Adrenal gland (tissue), 5 donors: ENCODE results near the gene SPRED2.

Experiments
- CTCF ChIP-seq, 6 experiments: fragments of 450-650 bp in 4 of 6; fragments of 200-600 bp in 2 of 6; sonication (generic) in 1 of 6; IDR thresholded peaks; 1 replicate in 5 of 6; 2 replicates in 1 of 6; pipeline versions ENCODE4 v1.5.1 to v1.8.0; 2016 to 2021; ENCODE audit warnings: antibody characterized with exemption in 6 of 6, mild to moderate bottlenecking in 2 of 6, moderate library complexity in 1 of 6
- POLR2A ChIP-seq, 2 donors: fragments of 450-650 bp; IDR thresholded peaks; one replicate each; pipeline ENCODE4 v1.6.1; 2017; ENCODE audit warnings: antibody characterized with exemption in 2 of 2, mild to moderate bottlenecking in 2 of 2, moderate library complexity in 1 of 2
- donor health status: DM: no; HTN: no; CAD: no.

GRCh38 chr2:65375723-65376122, 56.7 kb downstream of the SPRED2 start:
- no peak for TF ChIP-seq POLR2A (IDR thresholded peaks at IDR 0.05)
- no peak for TF ChIP-seq CTCF (IDR thresholded peaks at IDR 0.05)
